Prostate gland (tissue), 2 donors: Measurements from ENCODE around the gene LPAR3.

Experiments used
- POLR2A ChIP-seq: fragments of 450-650 bp; IDR thresholded peaks from one replicate; pipeline ENCODE4 v1.6.1; 2016; ENCODE audit warnings: antibody characterized with exemption, mild to moderate bottlenecking
- POLR2AphosphoS5 ChIP-seq: sonication (generic); formaldehyde crosslinking; IDR thresholded peaks from one replicate; pipeline ENCODE4 v1.6.1; 2017; ENCODE audit warnings: antibody characterized with exemption
- TF ChIP-seq, protein P1 (sequence below), 4 experiments: fragments of 200-600 bp in 2 of 4; fragments of 450-650 bp in 2 of 4; sonication (generic) in 2 of 4; IDR thresholded peaks; 1 replicate in 3 of 4; 2 replicates in 1 of 4; pipeline ENCODE4 v1.5.1; 2016 to 2019; ENCODE audit warnings: antibody characterized with exemption in 4 of 4, mild to moderate bottlenecking in 2 of 4, moderate library complexity in 2 of 4

DNA sequence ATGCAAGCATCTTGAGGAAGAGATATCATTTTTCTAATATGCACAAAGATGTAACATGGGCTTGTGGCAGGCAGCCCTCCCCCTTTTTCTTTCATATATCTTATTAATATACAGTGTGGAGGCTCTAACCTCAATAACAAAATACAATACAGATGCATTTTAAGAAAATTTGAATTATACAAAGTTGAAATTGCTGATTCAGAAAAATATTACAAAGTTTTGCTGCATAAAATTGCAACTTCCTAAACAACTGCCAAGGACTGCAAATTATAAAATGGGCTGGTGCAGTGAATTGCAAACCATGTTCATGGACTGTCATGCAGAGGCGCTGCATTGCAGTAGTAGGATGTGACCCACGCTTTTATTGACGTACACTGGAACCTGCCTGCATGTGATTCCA is 84.0 kb downstream of the LPAR3 start:
- TF ChIP-seq, protein P1, sequence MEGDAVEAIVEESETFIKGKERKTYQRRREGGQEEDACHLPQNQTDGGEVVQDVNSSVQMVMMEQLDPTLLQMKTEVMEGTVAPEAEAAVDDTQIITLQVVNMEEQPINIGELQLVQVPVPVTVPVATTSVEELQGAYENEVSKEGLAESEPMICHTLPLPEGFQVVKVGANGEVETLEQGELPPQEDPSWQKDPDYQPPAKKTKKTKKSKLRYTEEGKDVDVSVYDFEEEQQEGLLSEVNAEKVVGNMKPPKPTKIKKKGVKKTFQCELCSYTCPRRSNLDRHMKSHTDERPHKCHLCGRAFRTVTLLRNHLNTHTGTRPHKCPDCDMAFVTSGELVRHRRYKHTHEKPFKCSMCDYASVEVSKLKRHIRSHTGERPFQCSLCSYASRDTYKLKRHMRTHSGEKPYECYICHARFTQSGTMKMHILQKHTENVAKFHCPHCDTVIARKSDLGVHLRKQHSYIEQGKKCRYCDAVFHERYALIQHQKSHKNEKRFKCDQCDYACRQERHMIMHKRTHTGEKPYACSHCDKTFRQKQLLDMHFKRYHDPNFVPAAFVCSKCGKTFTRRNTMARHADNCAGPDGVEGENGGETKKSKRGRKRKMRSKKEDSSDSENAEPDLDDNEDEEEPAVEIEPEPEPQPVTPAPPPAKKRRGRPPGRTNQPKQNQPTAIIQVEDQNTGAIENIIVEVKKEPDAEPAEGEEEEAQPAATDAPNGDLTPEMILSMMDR (IDR thresholded peaks at IDR 0.05): no peak
- TF ChIP-seq POLR2AphosphoS5: no peak
- no peak for TF ChIP-seq POLR2A
